SW480 (cell line): ENCODE data around the gene MINDY4.

Experiments
- DNase-seq: peaks from one replicate; pipeline ENCODE4 v3.0.0-alpha.2; 2016; ENCODE audit warnings: low spot score

Gene MINDY4

DNA sequence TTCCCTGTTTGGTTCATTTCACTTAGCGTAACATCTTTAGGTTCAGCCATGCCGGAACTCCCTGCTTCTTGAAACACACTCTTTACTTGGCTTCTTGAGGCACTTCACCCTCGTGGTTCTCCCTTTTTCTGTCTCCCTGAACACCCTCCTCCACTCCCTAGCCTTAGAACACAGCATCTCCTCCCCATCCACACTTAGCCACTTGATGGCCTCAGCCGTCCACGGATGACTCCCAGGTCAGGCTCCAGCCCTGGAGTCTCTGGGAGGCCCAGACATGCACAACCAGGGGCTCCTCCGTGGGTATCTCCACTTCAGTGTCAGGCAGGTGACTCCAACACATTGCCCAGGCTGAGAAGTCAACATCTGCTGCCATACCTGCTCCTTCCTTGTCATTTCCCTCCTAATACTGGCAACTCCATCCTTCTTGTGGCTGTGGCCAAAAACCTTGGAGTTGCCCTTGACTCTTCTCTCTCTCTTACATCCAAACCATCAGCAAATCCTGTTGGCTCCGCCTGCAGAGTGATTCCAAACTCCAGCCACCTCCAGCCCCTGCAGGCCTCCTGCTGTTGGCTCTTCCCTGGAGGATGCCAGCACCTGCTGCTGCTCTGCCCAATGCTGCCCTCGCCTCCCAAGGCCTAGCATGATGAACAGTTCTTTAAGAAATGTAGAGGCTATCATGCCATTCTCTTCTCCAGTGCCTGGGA lies 27.7 kb upstream of the MINDY4 start:
- DNase-seq, result peak; percentile 28

DNA sequence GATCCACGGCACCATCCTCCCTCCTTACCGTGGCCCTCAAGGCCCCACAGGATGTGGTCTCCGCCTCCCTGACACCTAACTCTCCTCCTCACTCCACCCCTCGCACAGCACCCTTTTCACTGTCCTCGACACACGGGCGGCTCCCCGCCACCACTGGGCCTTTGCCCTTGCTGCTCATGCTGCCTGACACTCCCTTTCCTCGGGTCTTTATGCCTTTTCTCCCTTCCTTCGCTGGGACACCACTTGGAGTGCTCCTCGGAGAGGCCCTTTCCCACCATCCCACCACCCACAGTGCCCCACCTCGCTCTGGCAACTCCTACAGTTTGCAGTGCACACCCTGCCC lies 27.2 kb upstream of the MINDY4 start:
- no peak for DNase-seq

DNA sequence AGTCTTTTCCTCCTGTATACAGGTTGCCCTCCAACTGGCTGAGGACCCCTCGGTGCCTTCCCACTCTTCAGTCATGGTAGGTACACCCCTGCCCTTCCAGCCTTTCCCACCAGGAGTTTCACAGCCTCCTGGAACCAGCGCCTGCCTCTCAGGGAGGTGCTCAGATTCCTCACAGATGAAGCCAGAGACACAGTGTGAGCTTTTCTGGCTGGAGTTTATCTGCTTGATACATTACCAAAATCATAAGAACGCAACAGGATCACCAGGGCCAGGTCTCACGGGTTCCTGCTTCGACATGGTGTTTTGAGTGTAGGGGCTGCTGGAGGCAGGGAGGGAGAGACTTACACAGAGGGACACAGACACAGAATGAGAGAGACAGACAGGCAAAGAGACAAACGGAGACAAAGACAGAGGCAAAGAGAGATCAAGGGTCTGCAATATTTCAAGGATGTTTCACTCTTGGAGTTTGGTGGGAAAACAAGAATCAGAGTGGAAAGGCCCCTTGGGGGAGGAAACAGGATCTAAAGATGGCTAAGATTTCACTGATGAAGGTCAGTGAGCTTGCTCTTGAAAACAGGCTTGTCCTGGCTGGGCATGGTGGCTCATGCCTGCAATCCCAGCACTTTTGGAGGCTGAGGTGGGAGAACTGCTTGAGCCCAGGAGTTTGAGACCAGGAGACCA lies 25.8 kb upstream of the MINDY4 start:
- DNase-seq, result no peak

DNA sequence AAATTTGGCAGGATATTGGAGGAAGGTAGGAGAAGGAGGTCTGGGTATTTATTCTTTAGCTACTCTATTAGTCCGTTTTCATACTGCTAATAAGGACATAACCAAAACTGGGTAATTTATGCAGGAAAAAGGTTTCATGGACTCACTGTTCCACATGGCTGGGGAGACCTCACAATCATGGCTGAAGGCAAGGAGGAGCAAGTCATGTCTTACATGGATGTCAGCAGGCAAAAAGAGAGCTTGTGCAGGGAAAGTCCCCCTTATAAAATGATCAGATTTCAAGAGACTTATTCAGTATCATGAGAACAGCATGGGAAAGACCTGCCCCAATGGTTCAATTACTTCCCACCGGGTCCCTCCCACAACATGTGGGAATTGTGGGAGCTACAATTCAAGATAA lies 21.2 kb upstream of the MINDY4 start:
- no peak for DNase-seq

DNA sequence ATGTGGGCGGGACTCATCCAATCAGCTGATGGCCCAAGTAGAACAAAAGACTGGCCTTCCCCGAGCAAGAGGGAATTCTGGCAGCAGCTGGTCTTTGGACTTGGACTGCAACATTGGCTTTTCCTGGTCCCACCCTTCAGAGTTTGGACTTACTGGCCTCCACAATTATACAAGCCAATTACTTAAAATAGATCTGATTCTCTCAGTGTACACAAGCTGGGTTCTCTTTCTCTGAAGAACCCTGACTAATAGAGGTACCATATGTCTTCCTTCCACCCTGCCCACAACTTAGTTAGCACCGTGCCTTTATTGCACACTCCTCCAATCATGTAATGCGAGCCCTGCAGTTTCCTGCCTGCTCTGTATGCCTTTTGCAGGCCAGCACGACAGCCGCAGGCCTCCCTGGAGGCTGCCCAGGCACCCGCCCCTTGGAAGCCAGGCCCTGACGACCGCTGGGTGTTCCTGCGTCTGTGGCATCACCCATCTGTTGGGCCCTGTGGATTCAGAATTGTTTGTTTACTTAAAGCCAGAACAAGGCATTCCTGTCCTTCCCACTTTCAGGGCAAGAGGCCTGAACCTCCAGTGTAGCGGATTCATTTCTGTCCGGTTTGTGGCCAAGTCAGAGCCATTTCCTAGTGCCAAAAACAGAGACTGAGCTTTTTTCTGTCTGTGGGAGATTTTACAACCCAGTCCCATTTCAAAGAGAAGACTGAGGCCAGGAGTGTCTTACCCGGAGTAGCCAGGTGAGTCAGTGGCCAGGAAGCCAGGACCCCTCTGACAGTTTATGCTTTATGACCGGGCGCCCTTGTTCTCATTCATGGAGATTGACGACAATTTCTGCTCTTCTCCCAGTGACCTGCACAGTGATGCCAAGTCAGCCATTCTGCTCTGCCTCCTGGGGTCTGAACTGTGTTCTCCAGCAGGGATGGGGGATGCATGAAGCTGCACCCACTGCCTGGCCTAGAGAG lies 20.2 kb upstream of the MINDY4 start:
- DNase-seq, result peak; percentile 80

DNA sequence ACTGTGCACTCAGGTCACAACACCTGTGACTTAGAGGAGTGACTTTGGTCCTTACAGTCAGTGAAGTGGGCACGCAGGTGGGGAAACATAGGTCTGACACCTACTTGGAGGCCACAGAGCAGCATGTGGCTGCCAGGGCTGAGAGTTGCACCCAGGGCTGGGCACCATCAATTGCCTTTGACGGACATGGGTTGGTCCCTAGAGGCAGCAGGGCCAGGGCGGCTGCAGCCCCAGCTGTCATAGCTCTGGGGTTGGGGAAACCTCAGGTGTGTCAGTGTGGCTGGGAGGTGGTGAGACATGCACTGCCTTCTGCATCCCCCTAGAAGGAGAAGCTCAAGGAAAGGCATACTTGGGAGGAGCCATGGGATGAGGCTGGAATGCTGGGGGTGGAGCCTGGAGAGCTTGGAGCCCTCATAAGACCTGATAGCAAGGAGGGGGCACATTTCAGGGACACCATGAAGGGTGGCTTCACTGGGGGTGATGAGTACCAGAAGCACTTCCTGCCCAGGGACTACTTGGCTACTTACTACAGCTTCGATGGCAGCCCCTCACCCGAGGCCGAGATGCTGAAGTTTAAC lies 19.4 kb upstream of the MINDY4 start, which contains the start of gene INMT:
Gene INMT, plus strand, starts transcription at position 440 of the 578 bp plus-strand sequence. Its CDS starts 16 bp downstream, at position 456.
- no peak for DNase-seq

DNA sequence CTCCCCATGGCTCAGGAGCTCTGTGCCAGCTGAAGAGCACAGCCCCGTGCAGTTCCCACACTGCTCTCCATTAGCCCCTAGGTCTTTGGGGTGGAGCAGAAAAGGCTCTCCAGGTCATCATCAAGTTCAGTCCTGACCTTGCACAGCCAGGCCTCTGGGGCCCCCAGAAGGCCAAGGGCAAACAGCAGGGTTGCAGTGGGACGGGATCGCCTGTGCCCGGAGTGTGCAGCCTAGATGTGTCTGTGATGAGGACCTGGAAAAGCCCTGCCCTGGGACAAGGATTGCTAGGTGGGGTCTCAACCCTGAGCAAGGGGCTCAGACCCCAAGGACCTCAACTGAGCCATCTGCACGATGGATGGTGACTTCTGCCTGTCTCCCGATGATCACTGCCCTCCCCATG lies 18.7 kb upstream of the MINDY4 start:
- DNase-seq, result no peak

DNA sequence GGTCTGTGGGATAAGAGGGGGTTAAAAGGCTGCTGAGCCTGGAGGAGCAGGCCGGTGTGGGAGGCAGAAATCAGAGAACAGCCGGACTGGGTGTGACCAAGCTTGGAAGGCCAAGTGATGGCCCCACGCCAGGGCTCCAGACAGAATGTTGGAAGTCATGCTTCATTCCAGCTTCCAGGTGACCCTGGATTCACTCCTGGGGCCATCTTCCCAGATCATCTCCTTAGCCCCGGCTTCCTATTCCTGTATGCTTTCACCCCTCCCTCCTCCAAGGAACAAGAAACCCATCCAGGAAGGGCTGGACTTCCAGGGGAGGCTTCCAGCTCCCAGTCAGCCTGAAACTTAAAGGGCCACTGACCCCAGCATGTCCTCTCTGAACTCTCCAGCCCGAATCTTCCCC lies 18.2 kb upstream of the MINDY4 start:
- no peak for DNase-seq

DNA sequence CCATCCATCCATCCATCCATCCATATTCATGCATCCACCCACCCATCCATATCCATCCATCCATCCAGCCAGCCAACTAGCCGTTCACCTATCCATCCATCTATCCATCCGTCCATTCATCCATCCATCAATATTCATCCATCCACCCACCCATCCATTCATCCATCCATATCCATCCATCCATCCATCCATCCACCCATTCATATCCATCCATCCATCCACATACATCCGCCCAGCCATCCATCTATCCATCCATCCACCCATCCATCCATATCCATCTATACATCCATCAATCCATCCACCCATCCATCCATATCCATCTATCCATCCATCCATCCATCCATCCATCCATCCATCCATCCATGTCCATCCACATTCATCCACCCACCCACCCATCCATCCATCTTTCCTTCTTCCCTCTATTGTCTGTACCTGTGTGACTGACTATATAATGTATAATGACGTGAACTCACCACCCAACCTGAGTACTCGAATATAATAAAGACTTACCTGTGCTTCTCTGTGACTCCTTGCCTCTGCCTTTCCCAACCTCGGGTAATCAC lies 16.8 kb upstream of the MINDY4 start:
- no peak for DNase-seq

DNA sequence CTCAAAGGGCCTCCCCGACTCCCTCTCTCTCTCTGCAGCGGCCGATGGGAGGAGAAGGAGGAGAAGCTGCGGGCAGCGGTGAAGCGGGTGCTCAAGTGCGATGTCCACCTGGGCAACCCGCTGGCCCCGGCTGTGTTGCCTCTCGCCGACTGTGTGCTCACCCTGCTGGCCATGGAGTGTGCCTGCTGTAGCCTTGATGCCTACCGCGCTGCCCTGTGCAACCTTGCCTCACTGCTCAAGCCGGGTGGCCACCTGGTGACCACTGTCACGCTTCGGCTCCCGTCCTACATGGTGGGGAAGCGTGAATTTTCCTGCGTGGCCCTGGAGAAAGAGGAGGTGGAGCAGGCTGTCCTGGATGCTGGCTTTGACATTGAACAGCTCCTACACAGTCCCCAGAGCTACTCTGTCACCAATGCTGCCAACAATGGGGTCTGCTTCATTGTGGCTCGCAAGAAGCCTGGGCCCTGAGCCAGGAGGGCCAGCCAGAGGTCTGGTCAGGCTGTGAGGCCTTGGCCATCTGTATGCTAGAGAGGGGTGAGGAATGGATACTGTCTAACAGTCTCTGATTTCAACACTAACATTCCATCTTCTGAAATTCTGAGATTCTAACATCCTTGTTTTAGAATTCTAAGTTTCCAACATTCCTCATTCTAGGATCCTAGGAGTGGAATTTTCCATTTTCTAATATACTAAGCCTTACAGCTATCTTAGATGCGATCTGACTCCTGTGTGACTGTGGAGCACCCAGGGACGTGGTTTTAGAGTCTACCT lies 15.6 kb upstream of the MINDY4 start:
- DNase-seq, result no peak

DNA sequence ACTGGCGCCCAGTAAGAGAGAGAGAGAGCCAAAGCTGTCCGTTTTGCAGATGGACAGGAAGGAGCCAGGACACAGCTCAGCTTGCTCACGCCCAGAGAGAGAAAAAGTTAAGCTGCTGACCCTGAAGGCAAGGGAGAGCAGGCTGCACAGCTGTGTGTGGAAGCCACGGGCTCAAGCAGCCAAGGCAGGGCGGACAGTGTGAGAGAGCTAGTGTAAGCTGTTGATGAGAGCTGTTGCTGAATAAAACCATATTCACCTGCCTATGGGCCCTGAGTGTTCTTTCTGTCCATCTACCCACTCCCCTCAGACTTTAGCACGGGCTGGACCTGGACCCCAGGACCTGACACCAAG lies 13.9 kb upstream of the MINDY4 start:
- DNase-seq, result no peak

DNA sequence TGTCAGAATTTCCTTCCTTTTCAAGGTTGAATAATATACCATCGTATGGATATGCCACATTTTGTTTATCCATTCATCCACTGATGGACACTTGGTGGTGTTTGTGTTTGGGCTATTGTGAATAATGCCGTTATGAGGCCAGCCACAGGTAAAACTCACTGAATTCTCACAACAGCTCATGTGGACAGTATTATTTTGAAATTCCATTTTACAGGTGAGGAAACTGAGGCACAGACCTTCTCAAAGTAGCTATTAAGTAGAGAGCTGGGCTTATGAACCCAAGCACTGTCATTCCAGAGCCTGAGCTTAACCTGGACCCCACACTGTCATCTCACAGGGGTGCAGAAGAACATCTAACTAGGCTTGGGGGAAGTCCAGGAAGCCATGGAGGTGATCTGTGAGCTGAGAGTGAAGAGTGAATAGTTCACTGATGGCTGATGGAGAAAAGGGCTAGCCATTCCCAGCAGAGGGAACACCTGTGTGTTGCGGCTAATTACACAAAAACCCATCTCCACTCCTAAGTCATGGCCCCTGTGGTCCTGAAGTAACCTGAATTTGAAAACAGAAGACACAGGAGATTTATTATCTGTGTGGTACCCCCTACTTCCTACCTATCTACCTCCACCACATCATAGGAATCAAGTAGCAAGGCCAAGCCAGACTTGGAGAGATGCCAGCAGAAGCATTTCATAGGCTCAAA lies 10.6 kb upstream of the MINDY4 start:
- DNase-seq, result no peak

DNA sequence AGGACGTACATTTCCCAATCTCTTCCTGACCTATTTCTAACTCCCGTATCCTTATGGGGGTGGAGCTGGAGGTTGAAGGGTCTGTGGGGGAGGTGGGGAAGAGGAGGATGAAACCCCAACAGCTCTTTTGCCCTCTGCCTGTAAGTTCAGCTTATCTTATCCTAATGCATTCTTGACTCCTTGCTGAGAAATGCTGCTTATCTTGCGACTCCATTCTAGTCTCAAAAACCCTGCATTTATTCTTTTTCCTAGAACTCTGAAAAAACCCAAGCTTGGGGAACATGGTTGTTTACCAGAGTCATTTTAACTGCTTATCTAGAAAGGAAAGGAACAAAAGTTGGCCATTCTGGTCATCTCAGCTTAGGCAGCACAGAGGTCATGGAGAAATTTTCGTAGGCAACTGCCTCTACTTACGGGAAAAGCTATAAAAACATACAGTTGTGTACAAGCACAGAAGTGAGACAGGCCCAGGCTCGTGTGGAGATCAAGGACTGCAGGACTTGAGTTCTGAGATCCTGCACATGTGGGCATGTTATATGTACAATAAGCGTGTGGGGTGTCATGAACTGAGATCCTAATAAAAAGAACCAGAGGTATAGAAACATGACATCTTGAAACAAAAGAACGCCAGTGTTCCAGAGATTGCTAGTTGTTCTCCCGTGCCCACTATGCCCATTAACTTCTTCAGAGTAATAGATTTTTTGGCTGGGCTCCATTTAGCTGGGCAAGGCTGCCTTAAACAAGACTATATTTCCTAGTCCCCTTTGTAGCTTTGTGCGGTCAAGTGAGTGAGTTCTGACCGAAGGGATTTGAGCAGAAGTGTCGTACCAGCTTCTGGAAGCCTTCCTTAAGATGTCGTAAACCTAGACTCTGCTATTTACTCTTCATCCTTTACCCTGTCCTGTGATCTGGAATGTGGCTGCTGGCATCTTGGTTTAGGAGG lies 9.7 kb upstream of the MINDY4 start:
- DNase-seq, result no peak

DNA sequence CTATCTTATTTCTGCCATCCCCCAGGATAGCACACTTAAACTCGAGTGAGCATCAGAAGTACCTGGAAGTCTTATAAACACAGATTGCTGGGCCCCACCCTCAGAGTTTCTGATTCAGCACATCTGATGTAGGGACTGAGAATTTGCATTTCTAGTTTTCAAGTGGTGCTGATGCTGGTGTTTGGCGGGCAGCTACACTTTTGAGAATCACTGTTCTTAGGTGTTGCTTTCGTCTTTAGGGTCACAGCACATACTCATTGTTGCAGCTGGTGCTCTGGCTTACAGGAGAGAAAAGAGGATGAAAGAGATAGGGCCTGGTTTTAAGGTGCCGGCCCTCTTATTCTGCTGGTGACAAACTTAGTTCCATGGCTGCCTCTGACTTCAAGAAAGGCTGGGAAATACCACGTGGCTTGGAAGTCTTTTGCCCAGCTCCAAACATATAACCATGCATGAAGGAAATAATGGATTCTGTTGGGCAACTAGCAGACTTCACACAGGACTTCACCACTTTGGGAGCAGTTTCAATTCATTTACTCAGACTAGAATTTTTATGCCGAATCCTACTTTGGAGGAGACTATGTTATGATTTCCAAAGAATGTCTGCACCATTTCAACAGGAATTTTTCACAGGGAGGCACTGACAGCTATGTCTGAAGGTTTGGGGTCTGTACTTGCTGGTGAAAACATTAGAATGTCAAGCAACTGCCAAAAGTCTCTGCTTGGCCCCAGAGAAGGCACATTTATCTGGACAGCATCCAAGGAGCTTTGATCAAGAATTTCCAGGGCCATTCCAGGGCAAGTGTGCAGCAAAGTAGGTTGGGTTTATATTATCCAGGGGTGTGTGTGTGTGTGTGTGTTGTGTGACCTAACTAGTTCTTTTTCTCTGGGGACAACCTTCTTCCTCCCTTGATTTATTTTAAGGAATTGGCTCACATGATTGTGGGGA lies 6.9 kb upstream of the MINDY4 start:
- no peak for DNase-seq

DNA sequence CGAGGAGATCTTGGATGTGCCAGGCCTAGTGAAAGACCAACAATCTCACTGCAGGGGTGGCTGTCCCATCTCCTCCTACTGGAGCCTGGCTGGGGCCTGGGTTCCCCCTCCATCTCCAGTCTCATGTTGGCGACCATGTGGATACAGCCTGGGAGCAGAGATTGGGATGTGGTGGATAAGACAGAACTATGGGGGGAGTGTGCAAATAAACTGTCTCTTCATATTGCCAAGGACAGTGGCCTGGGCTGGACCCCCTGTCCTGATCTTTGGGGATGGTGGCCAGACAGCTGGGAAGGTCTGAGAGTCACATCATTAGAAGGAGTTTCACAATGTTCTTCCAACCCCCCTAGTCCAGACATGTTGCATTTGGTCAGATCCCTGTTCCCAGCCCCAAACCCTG lies 5.8 kb upstream of the MINDY4 start:
- no peak for DNase-seq

DNA sequence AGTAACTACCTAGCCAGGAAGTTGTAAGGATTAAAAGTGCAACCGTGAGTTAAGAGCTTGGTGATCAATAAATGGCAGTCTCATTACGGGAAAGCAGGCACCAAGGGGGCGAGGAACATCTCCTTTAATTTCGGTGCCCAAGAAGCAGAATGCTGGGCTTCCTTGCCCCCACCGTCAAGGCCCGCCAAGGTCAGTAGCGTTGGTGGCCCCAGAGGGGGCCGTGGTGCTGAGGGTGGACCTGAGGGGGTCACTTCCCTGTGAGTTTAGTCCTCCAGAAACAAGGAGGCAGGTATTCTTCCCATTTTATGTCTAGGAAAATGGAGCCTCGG lies 408 bp upstream of the MINDY4 start:
- DNase-seq, result no peak

DNA sequence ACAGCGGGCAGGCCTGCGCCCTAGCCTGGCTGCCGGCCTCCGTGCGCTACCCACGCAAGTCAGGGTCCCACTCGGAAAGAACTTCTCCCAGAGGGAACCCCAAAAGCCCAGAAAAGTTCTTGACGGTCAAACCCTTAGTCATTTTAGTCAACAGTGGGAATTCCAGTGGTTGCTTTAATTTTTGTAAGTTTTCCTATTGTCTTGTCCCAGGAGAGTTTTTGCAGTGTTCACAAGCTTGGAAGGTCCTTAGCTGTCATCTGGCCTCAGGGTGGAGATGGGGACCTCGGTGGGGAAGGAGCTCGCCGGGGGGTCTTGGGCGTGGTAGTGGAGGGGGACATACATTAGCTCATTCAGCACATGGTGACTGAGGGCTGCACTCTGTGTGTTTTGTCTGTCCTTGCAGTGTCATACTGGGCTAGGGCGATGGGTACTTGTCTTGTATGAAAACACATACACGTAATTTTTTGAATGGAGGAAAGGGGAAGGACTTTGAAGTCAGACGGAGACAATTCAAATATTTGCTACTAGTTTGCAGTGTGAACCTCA lies 736 bp downstream of the MINDY4 start:
- DNase-seq, result no peak

DNA sequence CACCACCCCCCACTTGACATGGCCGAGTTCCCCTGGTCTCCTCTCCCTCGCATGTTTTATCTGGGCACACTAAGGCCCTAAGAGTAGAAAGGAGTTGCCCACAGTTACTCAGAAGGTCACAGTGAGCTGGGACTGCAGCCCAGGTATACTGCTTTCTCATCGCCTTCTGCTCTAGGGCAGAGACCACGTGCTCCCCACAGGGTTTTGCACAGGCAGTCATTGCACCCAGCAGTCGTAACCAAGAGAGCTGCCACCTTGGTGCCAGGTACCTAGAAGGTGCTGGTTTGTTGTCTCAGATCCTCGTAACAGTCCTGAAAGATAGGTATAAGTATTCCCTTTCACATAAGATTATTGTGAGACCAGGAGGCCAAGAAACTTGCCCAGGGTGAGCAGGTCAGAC lies 1.8 kb downstream of the MINDY4 start:
- DNase-seq, result no peak
